Heart left ventricle (tissue), 16 donors: Measurements from ENCODE around the gene MCF2L. TPM values are rescaled to one million over a fixed set of nuclear protein-coding genes. Genes with fewer than 3 reads are reported as not detected.

Source experiments
- ATAC-seq, 4 donors: fragments of 200-7000 bp; cut with Tn5 transposase; one replicate each; pipeline ENCODE4 v1.9.1; 2020 to 2022; ENCODE audit warnings: moderate library complexity in 4 of 4, mild to moderate bottlenecking in 3 of 4, moderate number of reproducible peaks in 1 of 4
- DNase-seq, 5 donors: peaks; one replicate each; pipeline ENCODE4 v3.0.0-alpha.2; 2020
- H3K27ac ChIP-seq, 12 donors: fragments of 200-600 bp; sonication (generic) in 4 of 12; one replicate each; pipeline versions ENCODE4 v1.5.0 to v1.8.0; 2016 to 2022; ENCODE audit warnings: mild to moderate bottlenecking in 2 of 12
- H3K27me3 ChIP-seq, 9 donors: fragments of 200-600 bp; sonication (generic) in 2 of 9; one replicate each; pipeline versions ENCODE4 v1.5.1 to v1.8.0; 2016 to 2022; ENCODE audit warnings: mild to moderate bottlenecking in 3 of 9
- H3K36me3 ChIP-seq, 9 donors: fragments of 200-600 bp; sonication (generic) in 2 of 9; one replicate each; pipeline versions ENCODE4 v1.5.0 to v1.8.0; 2018 to 2022; ENCODE audit warnings: mild to moderate bottlenecking in 2 of 9
- H3K4me1 ChIP-seq, 12 donors: fragments of 200-600 bp; sonication (generic) in 4 of 12; one replicate each; pipeline versions ENCODE4 v1.5.0 to v1.8.0; 2016 to 2022; ENCODE audit warnings: mild to moderate bottlenecking in 3 of 12
- H3K4me3 ChIP-seq, 12 donors: fragments of 200-600 bp; sonication (generic) in 4 of 12; one replicate each; pipeline versions ENCODE4 v1.5.0 to v1.8.0; 2017 to 2022; ENCODE audit warnings: mild to moderate bottlenecking in 9 of 12, moderate library complexity in 4 of 12
- H3K9me3 ChIP-seq, 12 donors: fragments of 200-600 bp; sonication (generic) in 4 of 12; one replicate each; pipeline versions ENCODE4 v1.5.0 to v1.8.0; 2016 to 2022; ENCODE audit warnings: mild to moderate bottlenecking in 1 of 12
- CTCF ChIP-seq, 12 donors: fragments of 200-600 bp; sonication (generic) in 4 of 12; IDR thresholded peaks; one replicate each; pipeline versions ENCODE4 v1.5.0 to v1.8.0; 2018 to 2022; ENCODE audit warnings: antibody characterized with exemption in 12 of 12, mild to moderate bottlenecking in 5 of 12
- POLR2A ChIP-seq, 2 donors: fragments of 450-650 bp; IDR thresholded peaks; one replicate each; pipeline ENCODE4 v1.6.1; 2017; ENCODE audit warnings: antibody characterized with exemption in 2 of 2, mild to moderate bottlenecking in 2 of 2, moderate library complexity in 2 of 2
- WGBS, 4 donors: extraction: QIAGEN DNeasy Blood & Tissue Kit in 2 of 4; methylation state at CpG; one replicate each; pipeline versions ENCODE4 v1.1.5 to v1.1.7; 2013 to 2018; 5-methylcytosine and 5-hydroxymethylcytosine counted together
- intact Hi-C, 10 donors: fragments of 100-400 bp; cut with DNase I; formaldehyde crosslinking; loops; one replicate each; pipeline versions ENCODE4 v1.11.1 to v1.14.2; 2022
- polyA plus RNA-seq, 2 donors: library from polyadenylated mRNA; stranded (reverse); fragments of 200-250 nt; gene quantifications; one replicate each; pipeline ENCODE4 v1.2.3, GENCODE V29; 2013
- total RNA-seq, 9 donors: library from RNA; depleted of rRNA in 2 of 9; stranded (reverse); fragments of >200 nt in 2 of 9; fragmentation: NEBNext Ultra II Directional in 3 of 9; extraction: Animal tissue kit (Norgen Biotek cat#: 25700) in 3 of 9; gene quantifications; one replicate each; pipeline versions ENCODE4 v1.1.0 to v1.2.4, GENCODE V29; 2016 to 2023
- donor health status: ischemic (EF 13 %, LVEDD 7.1; RV severe dilation, severe dysfunction).
- donor health status: healthy with polysubstance abuse.
- donor health status: DM: no; HTN: yes; CAD: no.
- donor health status: DM: no; HTN: no; CAD: no.
- donor health status: ischemic (EF 25% LVEDD 6.9; RV normal size, moderate dysfunction).
- donor health status: ischemic (EF 25% LVEDD 5.7; RV mildly dilated, moderate dysfunction).
- donor health status: healthy.
- donor health status: DM: yes; HTN: yes; CAD: no.
- donor health status: ischemic (EF 35%, LVEDD 5.7; RV mildly dilated, moderate dysfunction).
- donor health status: nonischemic (EF 11% LVEDD 7.7; RV severe dilation, severe dysfunction).
- donor health status: DM: yes; HTN: yes; CAD: no.
- donor health status: PGD.
- donor health status: ischemic (EF 29% LVEDD 5.4; RV normal size, mild dysfunction).
- donor health status: nonischemic (EF 23%, LVEDD 6.1; RV moderate dilation, normal function).

Gene MCF2L
- total and polyA plus RNA-seq, 11 donors = 26.0 to 61.0 (median 42.7) TPM

- H3K27me3 ChIP-seq = no peaks in the 10 kb centered on the region
- peaks cover 0 to 3% (median 0%) of the 10 kb centered on the region in 12 donors for H3K4me1 ChIP-seq
- intact Hi-C loops = no loop called here
- H3K4me3 ChIP-seq = no peak overlapping the region
- H3K36me3 ChIP-seq = no peaks in the 10 kb centered on the region
- H3K27ac ChIP-seq = no peak overlapping the region
- WGBS, 4 donors = 81 to 87% (median 84%) methylated on average over 4 to 9 of the region's 9 CpGs
- peak in 1 of 5 donors; percentile 3 for DNase-seq
- no peak for ATAC-seq
- H3K9me3 ChIP-seq = no peaks in the 10 kb centered on the region
- TF ChIP-seq POLR2A (IDR thresholded peaks at IDR 0.05) (no peak), CTCF (IDR thresholded peaks at IDR 0.05) (no peak)
These were observed 148.9 kb downstream of the MCF2L start for GRCh38 chr13:113117911-113118260.

GRCh38 chr13:113118261-113119021, 149.4 kb downstream of the MCF2L start:
- H3K27me3 ChIP-seq = no peaks in the 10 kb centered on the region
- H3K4me1 ChIP-seq = peaks cover 0 to 8% (median 1%) of the 10 kb centered on the region in 12 donors
- TF ChIP-seq CTCF (IDR thresholded peaks at IDR 0.05) = no peak
- no peak for TF ChIP-seq POLR2A (IDR thresholded peaks at IDR 0.05)
- H3K9me3 ChIP-seq = no peaks in the 10 kb centered on the region
- WGBS, 4 donors = 87 to 93% (median 90%) methylated on average over 29 to 42 of the region's 42 CpGs
- peak in 1 of 5 donors; percentile 16 for DNase-seq
- H3K36me3 ChIP-seq = no peaks in the 10 kb centered on the region
- intact Hi-C loops = no loop called here
- no peak for ATAC-seq
- H3K4me3 ChIP-seq = no peak overlapping the region
- H3K27ac ChIP-seq = no peak overlapping the region

GRCh38 chr13:113119166-113119821, 150.3 kb downstream of the MCF2L start:
- no peak overlapping the region for H3K27ac ChIP-seq
- peaks cover 0 to 10% (median 3%) of the 10 kb centered on the region in 12 donors for H3K4me1 ChIP-seq
- intact Hi-C loops = no loop called here
- no peak for DNase-seq
- no peaks in the 10 kb centered on the region for H3K27me3 ChIP-seq
- H3K36me3 ChIP-seq = no peaks in the 10 kb centered on the region
- WGBS, 4 donors = 84 to 89% (median 88%) methylated on average over 16 of the region's 16 CpGs
- no peak overlapping the region for H3K4me3 ChIP-seq
- H3K9me3 ChIP-seq = no peaks in the 10 kb centered on the region
- TF ChIP-seq CTCF (IDR thresholded peaks at IDR 0.05) (no peak), POLR2A (IDR thresholded peaks at IDR 0.05) (no peak)
- ATAC-seq = no peak

- intact Hi-C loops = no loop called here
These were observed 150.8 kb downstream of the MCF2L start for GRCh38 chr13:113119822-113120189.

More at GRCh38 chr13:113119822-113120189, 150.8 kb downstream of the MCF2L start:
- no peak overlapping the region for H3K4me3 ChIP-seq
- H3K9me3 ChIP-seq = no peaks in the 10 kb centered on the region
- no peak for TF ChIP-seq CTCF (IDR thresholded peaks at IDR 0.05)
- no peak for TF ChIP-seq POLR2A (IDR thresholded peaks at IDR 0.05)
- H3K36me3 ChIP-seq = no peaks in the 10 kb centered on the region
- DNase-seq = peak in 1 of 5 donors; percentile 1
- H3K27me3 ChIP-seq = no peaks in the 10 kb centered on the region
- H3K27ac ChIP-seq = no peak overlapping the region
- no peak for ATAC-seq
- 83 to 92% (median 89%) methylated on average over 7 of the region's 7 CpGs for WGBS, 4 donors
- H3K4me1 ChIP-seq = peaks cover 0 to 10% (median 3%) of the 10 kb centered on the region in 12 donors
